HG03558 (cell line): ENCODE data around the gene GALNT15.

Source experiments
- ATAC-seq: cut with Tn5 transposase; IDR thresholded peaks from one replicate; pipeline ENCODE4 v1.9.1; 2021; ENCODE audit warnings: moderate number of reproducible peaks; ENCODE audit not compliant: unreplicated experiment; ENCODE audit errors: extremely low read depth

The GALNT15 gene

DNA sequence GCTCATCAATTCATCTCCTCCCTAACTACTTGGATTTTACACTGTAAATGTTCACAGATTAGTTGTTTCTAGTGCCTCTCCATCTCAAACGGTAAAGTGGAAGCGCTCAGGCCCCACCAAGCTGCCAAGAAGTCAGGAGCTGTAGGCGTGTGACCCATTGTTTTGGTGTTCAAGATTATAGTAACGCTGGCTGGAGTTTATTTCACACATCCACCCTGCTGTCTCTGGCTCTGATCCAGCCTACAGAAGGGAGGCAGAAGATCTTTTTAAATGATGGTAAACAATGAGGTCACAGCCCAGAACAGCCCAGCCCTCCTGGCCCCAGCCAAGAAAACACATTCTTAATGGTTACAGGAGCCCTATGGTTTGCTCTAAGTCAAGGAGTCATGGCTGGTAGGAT lies 25.7 kb upstream of the GALNT15 start:
- ATAC-seq, result no peak

DNA sequence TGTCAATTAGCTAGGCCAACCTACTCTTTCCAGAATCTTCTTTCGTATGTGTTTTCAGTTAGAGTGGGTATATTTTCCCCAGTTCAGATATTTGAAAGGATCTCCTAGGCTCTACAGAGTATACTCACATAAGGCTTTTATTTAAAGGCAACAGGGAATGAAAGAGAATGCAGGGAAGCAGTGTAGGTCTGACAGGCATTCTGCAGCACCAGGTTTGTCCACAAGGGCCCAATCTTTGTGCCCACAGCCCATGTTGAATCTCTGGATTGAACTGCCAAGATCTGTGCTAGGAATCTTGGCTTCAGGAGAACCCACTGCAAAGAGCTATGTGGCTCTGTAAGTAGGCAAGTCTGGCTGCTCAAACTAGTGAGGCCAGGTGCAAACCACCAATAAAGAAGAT lies 24.2 kb upstream of the GALNT15 start:
- ATAC-seq, result no peak

DNA sequence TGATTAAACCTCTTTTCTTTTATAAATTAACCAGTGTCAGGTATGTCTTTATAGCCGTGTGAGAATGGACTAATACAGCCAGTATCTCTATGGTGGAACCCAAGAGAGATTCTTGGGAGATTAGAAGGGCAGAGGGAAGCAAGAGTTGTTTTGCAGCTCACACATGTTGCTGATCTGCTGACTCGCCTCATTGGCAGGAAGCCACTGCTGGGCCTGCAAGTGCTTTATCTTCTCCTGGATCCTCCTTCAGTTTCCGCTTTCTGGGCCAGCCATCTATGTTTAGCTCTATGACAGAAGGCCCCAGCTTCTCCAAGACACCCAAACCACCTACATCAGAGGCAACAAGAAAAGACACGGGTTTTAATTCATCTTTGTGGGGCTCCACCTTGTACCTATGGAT lies 23.4 kb upstream of the GALNT15 start:
- ATAC-seq, result no peak

DNA sequence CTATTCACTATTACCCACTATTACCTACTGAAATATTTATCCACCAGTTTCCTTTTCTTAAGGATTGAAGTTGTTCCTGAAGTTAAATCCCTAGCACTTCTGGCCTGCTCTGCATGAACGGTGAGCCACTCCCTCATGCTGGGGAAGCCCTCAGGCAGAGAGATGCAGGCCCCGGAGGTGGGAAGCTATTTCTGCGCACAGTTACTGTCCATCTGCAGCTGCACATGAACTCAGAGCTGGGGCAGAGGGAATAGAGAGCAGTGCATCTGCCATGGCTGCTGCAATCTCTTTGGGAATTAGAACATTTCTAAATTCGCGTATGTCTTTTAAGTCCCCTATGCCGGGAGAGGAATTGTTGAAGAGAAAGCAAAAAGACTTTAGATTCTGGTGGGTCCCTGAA lies 6.3 kb upstream of the GALNT15 start:
- ATAC-seq, result no peak

DNA sequence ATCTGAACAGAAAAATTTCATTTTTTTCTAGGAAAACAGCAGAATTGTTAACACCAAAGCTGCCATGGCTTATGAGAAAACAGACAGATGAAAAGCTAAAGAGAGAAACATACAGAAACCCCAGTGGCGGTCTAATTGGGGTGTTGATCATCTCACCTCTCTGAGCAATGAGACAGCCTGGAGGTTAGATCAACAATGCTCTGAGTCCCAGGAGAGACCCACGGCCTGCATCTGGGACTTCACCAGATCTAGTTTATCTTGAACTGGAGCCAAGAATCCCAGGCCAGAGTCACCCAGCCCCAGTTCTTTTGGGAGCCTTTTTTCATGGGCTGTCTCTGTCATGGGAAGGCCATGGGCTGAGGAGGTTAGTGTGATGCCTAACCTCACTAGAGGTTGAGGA lies 3.5 kb upstream of the GALNT15 start:
- no peak for ATAC-seq

DNA sequence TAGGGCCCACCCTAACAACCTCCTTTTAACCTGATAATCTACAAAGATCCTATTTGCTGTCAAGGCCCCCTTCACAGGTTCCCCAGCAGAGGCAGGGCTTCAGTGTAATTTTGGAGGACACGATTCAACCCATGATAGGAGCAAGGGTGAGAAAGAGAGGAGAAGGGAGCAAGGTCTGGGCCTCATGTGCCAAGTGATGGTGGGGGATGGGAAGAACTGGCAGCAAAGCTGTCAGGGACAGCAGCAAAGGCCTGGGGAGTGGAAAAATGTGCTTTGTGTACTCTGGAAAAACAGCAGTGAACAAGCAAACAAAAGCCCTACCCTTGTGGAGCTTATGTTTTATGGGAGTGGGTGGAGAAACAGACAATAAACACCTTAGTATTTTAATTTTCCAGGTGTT lies 2.7 kb upstream of the GALNT15 start:
- no peak for ATAC-seq

DNA sequence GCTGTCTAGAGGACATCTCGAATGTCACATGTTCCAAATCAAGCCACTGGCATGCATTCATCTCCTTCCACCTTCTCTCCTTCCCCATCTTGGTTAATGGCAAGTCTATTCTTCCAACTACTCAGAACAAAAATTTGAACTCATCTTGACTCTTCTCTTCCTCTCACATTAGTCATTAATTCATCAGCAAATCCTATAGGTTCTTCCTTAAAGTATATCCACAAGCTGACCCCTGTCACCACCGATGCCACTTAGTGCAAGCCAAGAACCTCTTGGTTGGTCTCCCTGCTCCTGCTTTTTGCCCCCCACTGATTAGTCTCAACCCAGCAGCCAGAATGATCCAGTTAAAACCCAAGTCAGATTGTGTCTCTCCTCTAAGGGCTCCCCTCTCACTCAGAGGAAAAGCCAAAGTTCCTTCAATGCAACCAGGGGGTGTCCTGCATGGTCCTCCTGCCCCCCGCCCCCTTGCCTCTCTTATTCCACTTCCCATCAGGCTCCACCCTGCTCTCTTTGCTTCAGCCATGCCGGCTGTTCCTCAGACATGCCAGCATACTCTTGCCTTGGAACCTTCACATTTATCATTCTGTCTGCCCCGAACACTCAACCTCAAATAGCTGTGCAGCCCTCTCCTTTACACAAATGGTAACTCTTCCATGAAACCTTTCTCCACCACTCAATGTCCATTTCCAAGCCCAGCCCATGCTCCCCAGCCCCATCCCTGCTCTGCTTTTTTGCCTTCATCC lies 1.0 kb upstream of the GALNT15 start:
- ATAC-seq, result no peak

DNA sequence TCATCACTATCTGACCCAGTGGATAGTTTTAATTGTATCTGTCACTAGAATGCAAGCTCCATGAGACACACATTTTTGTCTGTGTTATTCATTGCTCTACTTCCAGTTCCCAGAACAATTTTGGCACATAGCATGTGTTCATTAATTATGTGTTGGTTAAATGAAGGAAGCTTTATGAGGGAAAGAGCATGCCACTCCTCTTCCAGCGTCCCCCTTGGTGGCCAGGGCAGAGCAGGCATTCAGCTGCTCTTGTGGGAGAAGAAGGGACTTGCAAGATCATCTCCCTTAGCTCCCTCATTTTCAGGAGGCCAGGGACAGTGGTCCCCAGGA lies 489 bp upstream of the GALNT15 start:
- ATAC-seq, result no peak

DNA sequence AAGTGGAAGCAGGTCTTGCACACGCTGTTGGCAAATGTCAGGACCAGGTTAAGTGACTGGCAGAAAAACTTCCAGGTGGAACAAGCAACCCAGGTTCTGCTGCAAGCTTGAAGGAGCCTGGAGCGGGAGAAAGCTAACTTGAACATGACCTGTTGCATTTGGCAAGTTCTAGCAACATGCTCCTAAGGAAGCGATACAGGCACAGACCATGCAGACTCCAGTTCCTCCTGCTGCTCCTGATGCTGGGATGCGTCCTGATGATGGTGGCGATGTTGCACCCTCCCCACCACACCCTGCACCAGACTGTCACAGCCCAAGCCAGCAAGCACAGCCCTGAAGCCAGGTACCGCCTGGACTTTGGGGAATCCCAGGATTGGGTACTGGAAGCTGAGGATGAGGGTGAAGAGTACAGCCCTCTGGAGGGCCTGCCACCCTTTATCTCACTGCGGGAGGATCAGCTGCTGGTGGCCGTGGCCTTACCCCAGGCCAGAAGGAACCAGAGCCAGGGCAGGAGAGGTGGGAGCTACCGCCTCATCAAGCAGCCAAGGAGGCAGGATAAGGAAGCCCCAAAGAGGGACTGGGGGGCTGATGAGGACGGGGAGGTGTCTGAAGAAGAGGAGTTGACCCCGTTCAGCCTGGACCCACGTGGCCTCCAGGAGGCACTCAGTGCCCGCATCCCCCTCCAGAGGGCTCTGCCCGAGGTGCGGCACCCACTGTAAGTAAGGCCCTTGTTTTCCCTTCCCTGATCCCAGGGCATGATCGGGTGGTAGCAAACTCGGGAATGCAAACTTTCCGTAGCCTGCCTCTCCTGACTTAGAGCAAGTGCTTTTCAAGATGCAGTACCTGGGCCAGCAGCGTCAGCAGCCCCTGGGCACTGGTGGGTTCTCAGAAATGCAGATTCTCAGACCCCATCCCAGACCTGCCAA lies 759 bp downstream of the GALNT15 start:
- no peak for ATAC-seq

DNA sequence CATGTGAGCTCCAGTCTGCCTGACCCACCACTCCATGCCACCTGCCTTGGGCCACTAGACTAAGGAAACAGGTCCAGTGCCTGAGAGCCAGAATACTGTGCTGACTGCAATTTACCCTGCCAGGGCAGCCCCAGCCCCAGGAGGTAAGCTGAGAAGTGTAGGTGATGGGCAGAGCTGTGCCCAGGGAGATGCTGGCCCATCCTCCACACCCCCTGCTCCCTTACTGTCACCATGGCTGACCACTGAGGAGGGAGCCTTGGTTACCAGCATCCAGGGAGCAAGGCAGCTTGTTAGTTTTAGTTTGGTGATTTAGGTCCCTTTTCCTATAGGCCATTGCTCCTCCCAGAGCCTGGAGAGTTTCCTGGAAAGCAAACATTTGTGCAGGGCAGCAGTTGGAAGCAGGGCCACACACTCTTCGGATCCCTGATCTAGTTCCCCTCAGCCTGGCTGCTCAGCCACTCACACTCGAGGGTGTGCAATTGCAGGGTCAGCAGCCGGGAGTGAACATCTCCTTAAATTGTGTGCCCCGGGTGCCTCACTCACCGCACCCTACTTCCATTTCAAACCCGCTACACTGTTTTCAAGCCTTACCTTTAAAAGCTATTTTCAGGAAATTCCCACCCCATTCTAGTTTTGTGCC lies 2.0 kb downstream of the GALNT15 start:
- ATAC-seq, result no peak

DNA sequence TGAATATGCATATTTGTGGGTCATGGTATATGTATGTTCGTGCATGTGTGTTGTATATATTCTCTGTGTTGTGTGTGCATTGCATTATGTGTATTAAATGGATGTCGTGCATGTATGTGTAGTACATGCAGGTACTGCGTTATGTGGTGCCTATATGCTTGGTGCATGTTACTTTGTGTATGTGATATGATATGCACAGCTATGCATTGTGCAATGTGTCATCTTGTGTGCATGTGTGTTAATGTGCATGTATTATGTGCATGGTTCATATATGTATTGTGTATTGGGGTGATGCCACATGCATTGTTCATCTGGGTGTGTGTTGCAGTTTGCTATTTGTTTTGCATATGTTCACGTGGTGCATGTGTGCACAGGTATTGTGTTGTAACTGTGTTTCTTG lies 2.9 kb downstream of the GALNT15 start:
- no peak for ATAC-seq

DNA sequence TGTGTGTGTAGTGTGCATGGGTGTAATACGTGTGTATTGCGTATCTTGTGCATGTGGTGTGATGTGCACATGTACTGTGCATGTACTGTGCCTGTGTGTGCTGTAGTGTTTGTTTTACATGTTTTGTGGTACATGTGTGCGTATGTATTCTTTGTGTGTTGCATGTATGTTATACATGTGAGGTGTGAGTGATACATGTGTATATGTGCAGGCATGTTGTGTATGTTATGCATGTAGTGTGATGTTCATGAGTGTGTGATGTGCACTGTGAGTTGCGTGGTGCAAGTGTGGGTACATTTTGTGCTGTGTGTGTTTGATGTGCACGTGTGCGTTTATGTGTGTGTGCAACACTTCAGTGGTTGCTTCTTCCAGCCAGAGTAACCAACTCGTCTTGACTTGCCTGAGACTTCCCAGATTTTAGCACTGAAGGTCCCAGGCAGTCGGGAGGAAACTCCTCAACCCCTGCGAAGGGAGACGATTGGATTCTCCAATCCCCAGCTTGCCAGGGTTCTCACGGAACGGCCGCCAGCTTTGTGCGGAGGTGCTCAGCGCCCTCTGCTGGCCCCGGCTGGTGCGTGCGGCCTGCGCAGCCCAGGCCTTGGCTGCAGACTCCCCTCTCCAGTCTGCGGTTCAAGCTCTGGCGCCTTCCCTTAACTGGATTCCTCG lies 3.6 kb downstream of the GALNT15 start:
- ATAC-seq, result no peak

DNA sequence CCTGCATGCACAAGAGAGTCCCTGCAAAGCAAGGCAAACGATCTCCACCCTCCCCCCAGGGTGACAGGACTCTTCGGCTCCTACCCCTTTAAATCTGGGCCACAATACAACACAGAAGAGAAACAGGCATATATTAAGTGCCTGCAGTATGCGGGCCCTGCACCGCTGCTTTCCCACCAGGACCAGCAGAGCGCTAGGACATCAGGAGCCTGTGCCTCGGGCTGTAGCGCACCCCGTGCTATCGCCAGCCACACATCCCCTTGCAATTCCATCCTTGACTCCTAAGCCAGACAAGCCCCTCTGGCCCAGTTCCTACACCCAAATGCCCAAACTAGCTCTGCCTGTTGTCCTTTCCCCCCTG lies 4.1 kb downstream of the GALNT15 start:
- no peak for ATAC-seq

DNA sequence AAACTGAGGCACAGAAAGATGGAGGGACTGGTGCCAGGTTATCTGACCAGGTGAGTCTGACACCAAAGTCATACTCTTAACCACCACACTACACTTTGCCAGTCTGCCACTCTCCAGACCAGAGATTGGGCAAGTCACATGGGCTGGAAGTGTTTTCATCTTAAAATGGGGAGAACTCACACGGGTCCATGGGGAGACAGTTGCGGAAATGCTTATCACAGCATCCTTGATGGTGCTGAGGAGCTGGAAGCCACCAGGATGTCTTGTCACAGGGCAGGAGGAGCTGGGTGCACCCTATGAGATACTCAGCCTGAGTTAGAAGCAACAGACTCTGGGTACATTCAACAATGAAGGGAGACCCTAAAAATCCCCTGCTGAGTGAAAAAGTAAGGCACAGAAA lies 4.8 kb downstream of the GALNT15 start:
- ATAC-seq, result no peak

DNA sequence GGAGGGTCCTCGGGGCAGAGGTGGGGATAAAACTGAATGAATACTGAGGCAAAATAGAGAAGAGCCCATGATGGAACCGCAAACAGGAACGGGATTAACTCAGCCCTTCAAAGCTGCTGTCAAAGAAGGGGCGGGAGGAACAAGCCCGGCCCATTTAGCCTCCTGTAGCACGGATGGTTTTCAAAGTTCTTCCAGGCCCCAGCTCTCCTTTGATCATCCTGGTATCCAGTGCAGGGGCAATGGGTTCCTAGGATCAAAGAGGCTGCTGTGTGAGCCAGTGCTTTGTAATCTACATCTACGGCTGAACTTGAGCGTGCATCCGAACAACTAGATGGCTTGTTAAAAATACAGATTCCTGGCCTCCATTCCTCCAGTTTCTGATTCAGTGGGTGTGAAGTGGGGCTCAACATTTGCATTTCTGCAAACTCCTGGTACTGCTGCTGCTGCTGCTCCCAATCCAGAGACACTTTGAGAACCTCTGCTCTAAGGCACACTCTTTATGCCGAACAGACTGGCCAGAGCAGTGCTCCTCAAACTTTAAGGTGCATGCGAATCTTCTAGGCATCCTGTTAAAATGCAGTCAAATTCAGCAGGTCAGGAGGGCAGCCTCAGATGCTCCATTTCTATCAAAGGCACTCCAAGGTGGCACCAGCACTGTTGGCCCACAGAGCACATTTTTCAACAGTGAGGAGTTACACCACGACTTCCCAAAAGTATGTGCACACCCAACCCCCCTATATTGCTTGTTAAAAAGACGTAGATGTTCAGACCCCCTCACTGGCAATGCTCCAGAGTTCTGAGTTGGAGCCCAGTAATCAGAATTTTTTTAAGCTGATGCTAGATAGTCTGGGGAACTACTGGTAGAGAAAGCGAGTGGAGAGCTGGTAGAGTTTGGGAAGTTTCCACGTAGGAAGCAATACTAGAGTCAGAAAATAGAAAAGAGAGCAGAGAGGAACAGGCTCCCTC lies 5.6 kb downstream of the GALNT15 start:
- ATAC-seq, result no peak

DNA sequence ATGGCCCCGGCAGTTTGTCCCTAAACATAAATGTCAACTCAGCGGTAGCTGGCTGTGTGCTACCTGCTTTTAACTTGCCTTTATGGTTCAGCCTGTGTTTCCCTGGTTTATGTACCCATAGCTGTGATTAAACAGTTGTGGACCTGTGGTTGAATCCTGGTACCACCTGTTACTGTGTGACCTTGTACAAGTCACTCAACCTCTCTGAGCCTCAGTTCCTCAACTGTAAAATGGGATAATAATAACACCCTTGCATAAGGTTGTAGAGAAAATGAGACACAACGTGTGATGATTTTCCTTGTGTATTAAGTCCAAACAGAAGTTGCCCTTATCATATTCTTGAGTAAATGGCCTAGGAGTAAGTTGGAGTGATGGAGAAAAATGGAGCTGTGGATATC lies 6.3 kb downstream of the GALNT15 start:
- ATAC-seq, result no peak

DNA sequence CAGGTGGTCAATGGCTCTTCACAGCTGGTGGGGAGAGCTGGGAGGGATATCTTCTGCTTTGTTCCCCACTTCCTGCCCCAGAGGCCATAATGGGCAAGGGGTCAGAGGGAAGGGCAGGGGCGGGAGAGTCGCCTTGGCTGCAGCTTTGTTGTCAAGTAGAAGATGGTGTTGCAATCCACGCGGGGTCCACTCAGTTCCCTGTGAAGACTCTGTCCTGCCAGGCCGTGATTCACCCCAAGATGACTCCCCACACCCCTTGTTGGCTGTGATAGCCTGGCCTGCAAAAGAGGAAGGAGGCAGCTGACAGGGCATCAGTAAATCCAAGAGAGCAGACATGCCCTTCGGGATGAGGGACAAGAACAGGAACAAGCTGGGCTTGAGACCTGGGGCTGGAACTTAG lies 6.9 kb downstream of the GALNT15 start:
- no peak for ATAC-seq

DNA sequence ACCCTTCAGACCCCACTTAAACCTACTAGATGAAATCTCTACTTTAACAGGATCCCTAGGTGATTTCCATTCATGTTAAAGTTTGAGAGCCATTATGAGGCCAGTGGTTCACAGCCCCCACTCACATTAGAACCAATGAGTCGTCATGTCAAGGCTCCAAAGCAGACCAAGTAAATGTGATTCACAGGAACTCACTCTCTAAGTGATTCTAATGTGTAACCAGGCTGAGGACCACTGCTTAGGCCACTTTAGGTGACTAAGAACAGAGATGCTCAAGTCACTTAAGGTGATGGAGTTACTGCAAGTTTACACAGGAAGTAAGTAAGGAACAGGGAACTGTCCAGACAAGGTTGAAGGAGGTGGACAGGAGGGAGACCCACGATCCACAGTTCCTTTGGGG lies 7.7 kb downstream of the GALNT15 start:
- ATAC-seq, result no peak

DNA sequence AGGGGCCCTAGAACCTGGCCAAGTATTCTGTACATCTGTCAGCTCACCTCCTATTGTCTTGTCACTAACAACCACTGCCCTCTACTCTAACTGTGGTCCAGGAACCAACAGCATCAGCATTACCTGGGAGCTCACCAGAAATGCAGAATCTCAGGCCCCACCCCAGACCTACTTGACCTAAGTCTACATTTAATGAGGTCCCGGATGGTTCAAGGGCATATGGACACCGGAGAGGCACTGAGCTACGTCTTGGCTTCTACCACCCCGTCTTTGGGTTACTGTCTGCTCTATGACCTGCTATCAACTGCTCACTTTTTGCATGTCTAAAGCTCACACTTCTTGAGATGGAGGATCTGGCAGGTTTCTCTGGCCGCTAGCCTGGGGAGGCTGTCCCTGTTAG lies 8.1 kb downstream of the GALNT15 start:
- no peak for ATAC-seq

DNA sequence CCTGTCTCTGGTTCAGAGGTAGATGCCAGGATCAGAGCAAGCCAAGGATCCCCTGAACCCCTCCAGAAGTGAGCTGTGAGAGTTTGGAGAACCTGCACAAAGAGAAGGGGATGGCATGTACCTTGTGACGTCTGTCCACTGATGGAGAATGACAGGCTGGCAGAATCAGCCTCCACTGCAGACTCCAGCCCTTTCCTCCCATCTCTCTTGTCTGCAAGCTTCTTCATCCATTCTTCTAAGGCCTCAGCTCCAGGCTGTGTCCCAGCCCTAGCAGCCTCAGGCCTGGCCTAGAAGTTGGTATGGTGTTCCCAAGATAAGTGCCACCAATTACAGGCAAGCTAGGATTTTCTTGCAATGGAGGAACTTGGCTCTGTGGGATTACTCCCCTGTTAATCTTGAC lies 8.6 kb downstream of the GALNT15 start:
- ATAC-seq, result no peak
